CD14-positive monocyte (primary cell): ENCODE results near the gene OTUD7B. TPM values are rescaled to one million over a fixed set of nuclear protein-coding genes. Genes with fewer than 3 reads are reported as not detected.
A peak's percentile ranks its signal among the peaks of the same experiment; 100 is the strongest.

ENCODE experiments used
- DNase-seq, 3 donors: peaks; one replicate each; pipeline ENCODE4 v3.0.0-alpha.2; 2011 to 2022
- H2AFZ ChIP-seq: 2 replicates; pipeline ENCODE4 v1.6.0; 2012; ENCODE audit warnings: mild to moderate bottlenecking, low read depth, low read length, inconsistent platforms; ENCODE audit not compliant: insufficient read depth, poor library complexity, severe bottlenecking
- H3K27ac ChIP-seq, 2 donors: 1 replicate in 1 of 2; 2 replicates in 1 of 2; pipeline ENCODE4 v1.5.1; 2012 to 2013; ENCODE audit warnings: low read length in 2 of 2, control low read depth in 1 of 2, inconsistent platforms in 1 of 2, low read depth in 1 of 2, mild to moderate bottlenecking in 1 of 2
- H3K27me3 ChIP-seq, 2 donors: one replicate each; pipeline versions ENCODE4 v1.6.0 to v1.6.1; 2011 to 2013; ENCODE audit warnings: low read length in 2 of 2; ENCODE audit not compliant: control insufficient read depth in 2 of 2, insufficient read depth in 2 of 2
- H3K36me3 ChIP-seq, 2 donors: replicated peaks in 1 of 2; 1 replicate in 1 of 2; 2 replicates in 1 of 2; pipeline versions ENCODE4 v1.5.1 to v1.6.1; 2012 to 2013; ENCODE audit warnings: low read length in 2 of 2, control low read depth in 1 of 2, inconsistent platforms in 1 of 2, mild to moderate bottlenecking in 1 of 2; ENCODE audit not compliant: insufficient read depth in 2 of 2, control insufficient read depth in 1 of 2
- H3K4me1 ChIP-seq, 2 donors: 1 replicate in 1 of 2; 2 replicates in 1 of 2; pipeline versions ENCODE4 v1.5.1 to v1.6.1; 2012 to 2013; ENCODE audit warnings: low read length in 2 of 2, control low read depth in 1 of 2, inconsistent platforms in 1 of 2, mild to moderate bottlenecking in 1 of 2, moderate library complexity in 1 of 2; ENCODE audit not compliant: insufficient read depth in 2 of 2, control insufficient read depth in 1 of 2
- H3K4me2 ChIP-seq: replicated peaks from 2 replicates; pipeline ENCODE3; 2012; ENCODE audit warnings: low read length, moderate library complexity, mild to moderate bottlenecking; ENCODE audit not compliant: poor library complexity, severe bottlenecking; ENCODE audit errors: extremely low read depth
- H3K4me3 ChIP-seq, 3 experiments: fragments of 200-600 bp in 1 of 3; sonication (generic) in 1 of 3; replicated peaks in 1 of 3; 1 replicate in 2 of 3; 2 replicates in 1 of 3; pipeline ENCODE4 v1.5.1; 2011 to 2013; ENCODE audit warnings: low read length in 3 of 3, mild to moderate bottlenecking in 3 of 3, control low read depth in 2 of 3, low read depth in 2 of 3, inconsistent platforms in 1 of 3, moderate library complexity in 1 of 3
- H3K79me2 ChIP-seq: 2 replicates; pipeline ENCODE4 v1.6.0; 2012; ENCODE audit warnings: mild to moderate bottlenecking, control low read depth, inconsistent platforms, low read length, moderate library complexity; ENCODE audit not compliant: insufficient read depth
- H3K9ac ChIP-seq: 2 replicates; pipeline ENCODE4 v1.6.0; 2017; ENCODE audit warnings: low read length, mild to moderate bottlenecking; ENCODE audit not compliant: insufficient read depth, poor library complexity, severe bottlenecking
- H3K9me3 ChIP-seq, 2 donors: replicated peaks in 1 of 2; 1 replicate in 1 of 2; 2 replicates in 1 of 2; pipeline versions ENCODE4 v1.5.1 to v1.6.1; 2012 to 2013; ENCODE audit warnings: low read length in 2 of 2, control low read depth in 1 of 2; ENCODE audit not compliant: control insufficient read depth in 1 of 2, insufficient read depth in 1 of 2
- H4K20me1 ChIP-seq: 2 replicates; pipeline ENCODE4 v1.6.0; 2012; ENCODE audit warnings: mild to moderate bottlenecking, low read length, control low read depth, moderate library complexity; ENCODE audit not compliant: insufficient read depth
- H3K27ac Mint-ChIP-seq, 7 donors: one replicate each; pipeline ENCODE4 v1.8.0; 2020; ENCODE audit warnings: mild to moderate bottlenecking in 7 of 7, mixed read lengths in 7 of 7, moderate library complexity in 6 of 7, inconsistent platforms in 2 of 7
- H3K27me3 Mint-ChIP-seq, 3 donors: one replicate each; pipeline ENCODE4 v1.8.0; 2021 to 2022; ENCODE audit warnings: low read depth in 3 of 3, mild to moderate bottlenecking in 3 of 3, mixed read lengths in 3 of 3, moderate library complexity in 3 of 3, inconsistent platforms in 1 of 3
- H3K36me3 Mint-ChIP-seq, 2 donors: one replicate each; pipeline ENCODE4 v1.8.0; 2020; ENCODE audit warnings: mixed read lengths in 2 of 2, inconsistent platforms in 1 of 2, mild to moderate bottlenecking in 1 of 2
- H3K4me1 Mint-ChIP-seq: one replicate; pipeline ENCODE4 v1.8.0; 2020; ENCODE audit warnings: mild to moderate bottlenecking, mixed read lengths
- H3K4me3 Mint-ChIP-seq, 2 donors: one replicate each; pipeline ENCODE4 v1.8.0; 2020; ENCODE audit warnings: mild to moderate bottlenecking in 2 of 2, mixed read lengths in 2 of 2, moderate library complexity in 1 of 2
- H3K9me3 Mint-ChIP-seq, 7 donors: one replicate each; pipeline ENCODE4 v1.8.0; 2020 to 2022; ENCODE audit warnings: mixed read lengths in 7 of 7, mild to moderate bottlenecking in 6 of 7, moderate library complexity in 6 of 7, inconsistent platforms in 2 of 7
- CTCF ChIP-seq: fragments of 200-600 bp; IDR thresholded peaks from one replicate; pipeline ENCODE4 v1.8.0; 2022; ENCODE audit warnings: antibody characterized with exemption, mild to moderate bottlenecking
- WGBS: methylation state at CpG from one replicate; pipeline ENCODE4 v1.1.5; 2013; ENCODE audit warnings: missing lambda C conversion rate; ENCODE audit not compliant: insufficient coverage; 5-methylcytosine and 5-hydroxymethylcytosine counted together
- intact Hi-C, 2 donors: fragments of 100-400 bp; cut with micrococcal nuclease; formaldehyde crosslinking; loops; one replicate each; pipeline versions ENCODE4 v1.15.0 to v1.15.1; 2023
- polyA plus RNA-seq, 3 donors: library from polyadenylated mRNA; depleted of rRNA in 1 of 3; unstranded in 2 of 3; stranded (reverse) in 1 of 3; fragments of 300-500 nt in 2 of 3; fragments of >200 nt in 1 of 3; fragmentation: Illumina TruSeq in 2 of 3; gene quantifications; 1 replicate in 2 of 3; 2 replicates in 1 of 3; pipeline ENCODE4 v1.2.3, GENCODE V29; 2012 to 2021

Gene OTUD7B
- polyA plus RNA-seq, 3 donors = 0.03 TPM; not detected in 2

- peaks cover 38% of the 10 kb centered on the region for H4K20me1 ChIP-seq
- peak overlapping the region; percentile 77 for H3K9ac ChIP-seq
- H3K79me2 ChIP-seq = peaks cover 63% of the 10 kb centered on the region
- DNase-seq = no peak
- H3K27ac Mint-ChIP-seq = peak overlapping the region; percentile 92 to 100 (median 98)
- H3K9me3 Mint-ChIP-seq = no peaks in the 10 kb centered on the region
- no peaks in the 10 kb centered on the region for H3K27me3 ChIP-seq
- H3K27ac ChIP-seq = peak overlapping the region; percentile 95
- peak overlapping the region; percentile 78 for H2AFZ ChIP-seq
- no peak for TF ChIP-seq CTCF
- peaks cover 45 to 48% of the 10 kb centered on the region in 2 donors for H3K36me3 Mint-ChIP-seq
- H3K4me2 ChIP-seq = peak overlapping the region; percentile 95
- peaks cover 51 to 63% of the 10 kb centered on the region in 2 donors for H3K4me1 ChIP-seq
- 0% methylated on average over 4 of the region's 10 CpGs for WGBS
- peak overlapping the region; percentile 93 to 95 for H3K4me3 Mint-ChIP-seq
- peaks cover 45 to 48% of the 10 kb centered on the region in 2 donors for H3K36me3 ChIP-seq
- intact Hi-C loops = no loop called here
- no peaks in the 10 kb centered on the region for H3K9me3 ChIP-seq
- H3K27me3 Mint-ChIP-seq = peaks cover 0 to 2% (median 0%) of the 10 kb centered on the region in 3 donors
- H3K4me3 ChIP-seq = peak overlapping the region; percentile 76 to 90 (median 85)
- peaks cover 57% of the 10 kb centered on the region for H3K4me1 Mint-ChIP-seq
Measured at GRCh38 chr1:149927056-149927562, 83.4 kb downstream of the OTUD7B start.

- peaks cover 38% of the 10 kb centered on the region for H4K20me1 ChIP-seq
- H3K27ac Mint-ChIP-seq = peak overlapping the region in 5 of 7 donors; percentile 71 to 92 (median 77)
- peaks cover 0 to 2% (median 0%) of the 10 kb centered on the region in 3 donors for H3K27me3 Mint-ChIP-seq
Measured at GRCh38 chr1:149926296-149926695, 84.2 kb downstream of the OTUD7B start.

More at GRCh38 chr1:149926296-149926695, 84.2 kb downstream of the OTUD7B start:
- Histone ChIP-seq H3K4me2 (no peak overlapping the region), H3K36me3 (peaks cover 45 to 55% of the 10 kb centered on the region in 2 donors), H3K27ac (no peak overlapping the region), H3K79me2 (peaks cover 55% of the 10 kb centered on the region), H2AFZ (no peak overlapping the region), H3K9ac (no peak overlapping the region), H3K27me3 (no peaks in the 10 kb centered on the region), H3K4me3 (peak overlapping the region in 1 of 3 experiments; percentile 16), H3K4me1 (peaks cover 45 to 55% of the 10 kb centered on the region in 2 donors), H3K9me3 (no peaks in the 10 kb centered on the region)
- DNase-seq = no peak
- no peak for TF ChIP-seq CTCF
- Mint-ChIP-seq H3K9me3 (no peaks in the 10 kb centered on the region), H3K4me1 (peaks cover 49% of the 10 kb centered on the region), H3K36me3 (peaks cover 46 to 51% of the 10 kb centered on the region in 2 donors), H3K4me3 (peak overlapping the region in 1 of 2 donors; percentile 25)
- intact Hi-C loops = no loop called here
- WGBS = 95% methylated on average over 7 of the region's 9 CpGs
